HCT116 (cell line): ENCODE results near the gene NOTUM. TPM values are rescaled to one million over a fixed set of nuclear protein-coding genes. Genes with fewer than 3 reads are reported as not detected.

Experiments
- ATAC-seq: fragments of 200-7000 bp; cut with Tn5 transposase; 2 replicates; pipeline ENCODE4 v1.9.1; 2020; ENCODE audit warnings: mild to moderate bottlenecking, moderate library complexity
- BruUV-seq: library from RNA; stranded (reverse); fragments of 400-500 nt; replicated peaks from 2 replicates; lab custom pipeline; 2021; lab: Mats Ljungman, UMichigan
- CTCF ChIA-PET: fragments of 300-600 bp; sonication (Branson Sonifier 250); formaldehyde crosslinking; loops from one replicate; lab custom pipeline; 2021; ENCODE audit warnings: antibody characterized with exemption; lab: Charles Lee
- POLR2A ChIA-PET: fragments of 300-600, 350-600 bp; sonication (Branson Sonifier 250); formaldehyde crosslinking; loops from one replicate; lab custom pipeline; 2021; ENCODE audit warnings: antibody characterized with exemption; lab: Charles Lee
- RAD21 ChIA-PET, 2 experiments: fragments of 300-600 bp; sonication (Branson Sonifier 250); formaldehyde crosslinking; loops; one replicate each; lab custom pipeline; 2023; ENCODE audit warnings: low total read pairs in 2 of 2; ENCODE audit not compliant: uncharacterized antibody in 2 of 2, unreplicated experiment in 2 of 2, low non-redundant PET in 1 of 2; lab: Charles Lee
- DNase-seq: peaks from one replicate; pipeline ENCODE4 v3.0.0-alpha.2; 2010; ENCODE audit warnings: low read depth, low spot score
- H2AFZ ChIP-seq: fragments of 200-600 bp; shearing (Covaris generic), sonication (generic); 2 replicates; pipeline ENCODE4 v1.6.1; 2017; ENCODE audit warnings: low read depth, mixed run types, mixed read lengths, antibody characterized with exemption, low read length; ENCODE audit not compliant: poor library complexity, severe bottlenecking
- H3K27ac ChIP-seq: 2 replicates; pipeline ENCODE4 v1.5.1; 2012; ENCODE audit warnings: low read depth, low read length
- H3K27me3 ChIP-seq: fragments of 200-600 bp; sonication (generic); 2 replicates; pipeline ENCODE4 v1.6.1; 2016; ENCODE audit warnings: mixed run types, low read length, mixed read lengths; ENCODE audit not compliant: insufficient read depth
- H3K36me3 ChIP-seq, 2 experiments: fragments of 200-500 bp in 1 of 2; fragments of 200-600 bp in 1 of 2; sonication (Bioruptor generic) in 1 of 2; sonication (generic) in 1 of 2; 2 replicates each; pipeline versions ENCODE4 v1.5.1 to v1.6.1; 2014 to 2016; ENCODE audit warnings: low read length in 2 of 2, inconsistent platforms in 1 of 2, mixed read lengths in 1 of 2, mixed run types in 1 of 2; ENCODE audit not compliant: insufficient read depth in 2 of 2, control insufficient read depth in 1 of 2
- H3K4me1 ChIP-seq, 2 experiments: fragments of 200-600 bp in 1 of 2; sonication (generic) in 1 of 2; 2 replicates each; pipeline versions ENCODE4 v1.5.1 to v1.6.1; 2012 to 2017; ENCODE audit warnings: low read length in 2 of 2, inconsistent platforms in 1 of 2, mild to moderate bottlenecking in 1 of 2, mixed read lengths in 1 of 2, mixed run types in 1 of 2, moderate library complexity in 1 of 2; ENCODE audit not compliant: insufficient read depth in 2 of 2, control insufficient read depth in 1 of 2
- H3K4me2 ChIP-seq: fragments of 200-600 bp; sonication (generic); 2 replicates; pipeline ENCODE4 v1.6.1; 2017; ENCODE audit warnings: mixed run types, low read length, mixed read lengths
- H3K4me3 ChIP-seq, 2 experiments: fragments of 200-600 bp in 1 of 2; sonication (generic) in 1 of 2; replicated peaks in 1 of 2; 2 replicates each; pipeline ENCODE4 v1.5.1; 2011 to 2016; ENCODE audit warnings: low read length in 2 of 2, control low read depth in 1 of 2, low read depth in 1 of 2, mild to moderate bottlenecking in 1 of 2, mixed read lengths in 1 of 2, mixed run types in 1 of 2
- H3K79me2 ChIP-seq: fragments of 200-600 bp; sonication (generic); 2 replicates; pipeline ENCODE4 v1.6.1; 2017; ENCODE audit warnings: mild to moderate bottlenecking, mixed run types, low read length, moderate library complexity, mixed read lengths; ENCODE audit not compliant: insufficient read depth
- H3K9ac ChIP-seq: fragments of 200-600 bp; sonication (generic); 2 replicates; pipeline ENCODE4 v1.6.1; 2016; ENCODE audit warnings: low read length, mixed read lengths
- H3K9me2 ChIP-seq: fragments of 200-600 bp; sonication (generic), shearing (Covaris generic); 2 replicates; pipeline ENCODE4 v1.6.1; 2017; ENCODE audit warnings: mixed run types, mild to moderate bottlenecking, moderate library complexity; ENCODE audit not compliant: insufficient read depth
- H3K9me3 ChIP-seq, 2 experiments: fragments of 200-500 bp in 1 of 2; fragments of 200-600 bp in 1 of 2; sonication (Bioruptor generic) in 1 of 2; sonication (generic) in 1 of 2; 2 replicates each; pipeline ENCODE4 v1.6.1; 2014 to 2017; ENCODE audit warnings: low read length in 2 of 2, mixed read lengths in 2 of 2, inconsistent platforms in 1 of 2, low read depth in 1 of 2, mild to moderate bottlenecking in 1 of 2, mixed run types in 1 of 2, moderate library complexity in 1 of 2; ENCODE audit not compliant: control insufficient read depth in 1 of 2, insufficient read depth in 1 of 2
- H4K20me1 ChIP-seq: fragments of 200-600 bp; sonication (generic), shearing (Covaris generic); 2 replicates; pipeline ENCODE4 v1.6.1; 2017; ENCODE audit warnings: mixed run types, mild to moderate bottlenecking, moderate library complexity; ENCODE audit not compliant: insufficient read depth
- CBX3 ChIP-seq: IDR thresholded peaks from 2 replicates; pipeline ENCODE4 v1.6.1; 2012; ENCODE audit warnings: low read depth
- CEBPB ChIP-seq: IDR thresholded peaks from 2 replicates; pipeline ENCODE4 v1.6.1; 2012; ENCODE audit warnings: low read depth
- EGR1 ChIP-seq: IDR thresholded peaks from 2 replicates; pipeline ENCODE4 v1.6.1; 2012; ENCODE audit warnings: low read depth
- ELF1 ChIP-seq: IDR thresholded peaks from 2 replicates; pipeline ENCODE4 v1.6.1; 2012; ENCODE audit warnings: low read depth, borderline replicate concordance
- EZH2 ChIP-seq: fragments of 200-600 bp; sonication (generic); IDR thresholded peaks from 2 replicates; pipeline ENCODE4 v1.6.1; 2017; ENCODE audit warnings: antibody characterized with exemption, mixed run types
- EZH2phosphoT487 ChIP-seq: fragments of 200-600 bp; IDR thresholded peaks from 2 replicates; pipeline ENCODE4 v1.6.1; 2018; ENCODE audit warnings: antibody characterized with exemption, borderline replicate concordance
- JUND ChIP-seq: IDR thresholded peaks from 2 replicates; pipeline ENCODE4 v1.6.1; 2012
- MAX ChIP-seq: IDR thresholded peaks from 2 replicates; pipeline ENCODE4 v1.6.1; 2012
- POLR2A ChIP-seq: IDR thresholded peaks from 2 replicates; pipeline ENCODE4 v1.7.0; 2011; ENCODE audit warnings: borderline replicate concordance; ENCODE audit not compliant: insufficient read depth, insufficient read length; ENCODE audit errors: extremely low read depth
- POLR2AphosphoS5 ChIP-seq: IDR thresholded peaks from 2 replicates; pipeline ENCODE4 v1.6.1; 2011; ENCODE audit warnings: mild to moderate bottlenecking, low read depth, low read length, moderate library complexity
- RAD21 ChIP-seq: IDR thresholded peaks from 2 replicates; pipeline ENCODE4 v1.6.1; 2012; ENCODE audit warnings: low read depth, mild to moderate bottlenecking
- SP1 ChIP-seq: IDR thresholded peaks from 2 replicates; pipeline ENCODE4 v1.6.1; 2012; ENCODE audit warnings: low read depth
- SRF ChIP-seq: IDR thresholded peaks from 2 replicates; pipeline ENCODE4 v1.6.1; 2012; ENCODE audit warnings: low read depth
- TCF7L2 ChIP-seq: IDR thresholded peaks from 2 replicates; pipeline ENCODE4 v1.7.0; 2011; ENCODE audit warnings: borderline replicate concordance, inconsistent platforms; ENCODE audit not compliant: insufficient read depth, insufficient read length; ENCODE audit errors: extremely low read depth
- YY1 ChIP-seq: IDR thresholded peaks from 2 replicates; pipeline ENCODE4 v1.6.1; 2011; ENCODE audit warnings: low read length, low read depth, moderate library complexity, mild to moderate bottlenecking; ENCODE audit not compliant: insufficient replicate concordance; ENCODE audit errors: extremely low read depth
- ZBTB33 ChIP-seq: IDR thresholded peaks from 2 replicates; pipeline ENCODE4 v1.6.1; 2011; ENCODE audit warnings: mild to moderate bottlenecking, low read length, moderate library complexity; ENCODE audit not compliant: insufficient replicate concordance; ENCODE audit errors: extremely low read depth
- ZFX ChIP-seq: fragments of 450-650 bp; IDR thresholded peaks from 2 replicates; pipeline ENCODE4 v1.6.1; 2017
- ZNF274 ChIP-seq: fragments of 200-500 bp; sonication (Bioruptor generic); IDR thresholded peaks from 2 replicates; pipeline ENCODE4 v1.6.1; 2014; ENCODE audit warnings: mild to moderate bottlenecking, low read depth, low read length, inconsistent platforms
- intact Hi-C: fragments of 100-400 bp; cut with micrococcal nuclease; formaldehyde crosslinking; loops from 2 replicates; pipeline ENCODE4 v1.10.0; 2022
- total RNA-seq: library from RNA; stranded (reverse); gene quantifications from one replicate; pipeline ENCODE4 v1.2.1, GENCODE V29; 2021; ENCODE audit not compliant: unreplicated experiment
- TF ChIP-seq, protein P1 (sequence below): IDR thresholded peaks from 2 replicates; pipeline ENCODE4 v1.6.1; 2012; ENCODE audit warnings: low read depth

NOTUM gene
- total RNA-seq, 1 experiment from 2014 or later: 12.5 TPM

GRCh38 chr17:81905993-81906392 is 55.0 kb downstream of the NOTUM start:
- RAD21 ChIA-PET: no interaction called here
- TF ChIP-seq ZFX: no peak
- no peak for TF ChIP-seq EZH2phosphoT487
- no peak for TF ChIP-seq EZH2
- no peak for TF ChIP-seq ELF1
- no peak for TF ChIP-seq POLR2A
- no peak for TF ChIP-seq EGR1
- no peak for TF ChIP-seq MAX
- no peak for TF ChIP-seq SRF
- TF ChIP-seq, protein P1, sequence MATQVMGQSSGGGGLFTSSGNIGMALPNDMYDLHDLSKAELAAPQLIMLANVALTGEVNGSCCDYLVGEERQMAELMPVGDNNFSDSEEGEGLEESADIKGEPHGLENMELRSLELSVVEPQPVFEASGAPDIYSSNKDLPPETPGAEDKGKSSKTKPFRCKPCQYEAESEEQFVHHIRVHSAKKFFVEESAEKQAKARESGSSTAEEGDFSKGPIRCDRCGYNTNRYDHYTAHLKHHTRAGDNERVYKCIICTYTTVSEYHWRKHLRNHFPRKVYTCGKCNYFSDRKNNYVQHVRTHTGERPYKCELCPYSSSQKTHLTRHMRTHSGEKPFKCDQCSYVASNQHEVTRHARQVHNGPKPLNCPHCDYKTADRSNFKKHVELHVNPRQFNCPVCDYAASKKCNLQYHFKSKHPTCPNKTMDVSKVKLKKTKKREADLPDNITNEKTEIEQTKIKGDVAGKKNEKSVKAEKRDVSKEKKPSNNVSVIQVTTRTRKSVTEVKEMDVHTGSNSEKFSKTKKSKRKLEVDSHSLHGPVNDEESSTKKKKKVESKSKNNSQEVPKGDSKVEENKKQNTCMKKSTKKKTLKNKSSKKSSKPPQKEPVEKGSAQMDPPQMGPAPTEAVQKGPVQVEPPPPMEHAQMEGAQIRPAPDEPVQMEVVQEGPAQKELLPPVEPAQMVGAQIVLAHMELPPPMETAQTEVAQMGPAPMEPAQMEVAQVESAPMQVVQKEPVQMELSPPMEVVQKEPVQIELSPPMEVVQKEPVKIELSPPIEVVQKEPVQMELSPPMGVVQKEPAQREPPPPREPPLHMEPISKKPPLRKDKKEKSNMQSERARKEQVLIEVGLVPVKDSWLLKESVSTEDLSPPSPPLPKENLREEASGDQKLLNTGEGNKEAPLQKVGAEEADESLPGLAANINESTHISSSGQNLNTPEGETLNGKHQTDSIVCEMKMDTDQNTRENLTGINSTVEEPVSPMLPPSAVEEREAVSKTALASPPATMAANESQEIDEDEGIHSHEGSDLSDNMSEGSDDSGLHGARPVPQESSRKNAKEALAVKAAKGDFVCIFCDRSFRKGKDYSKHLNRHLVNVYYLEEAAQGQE: no peak
- TF ChIP-seq ZNF274: no peak
- TF ChIP-seq ZBTB33: no peak
- TF ChIP-seq TCF7L2: no peak
- no peak for TF ChIP-seq SP1
- no peak for TF ChIP-seq JUND
- TF ChIP-seq POLR2AphosphoS5: no peak
- TF ChIP-seq CEBPB: no peak
- no peak for TF ChIP-seq RAD21
- no peak for TF ChIP-seq CBX3
- TF ChIP-seq YY1: no peak
- no TSS peak for BruUV-seq
- Histone ChIP-seq H4K20me1 (no peaks in the 10 kb centered on the region), H3K9me2 (no peaks in the 10 kb centered on the region), H3K79me2 (peaks cover 8% of the 10 kb centered on the region; the same call in 1 of the 2 replicates), H3K27ac (no peak overlapping the region), H3K36me3 (peaks cover 0 to 13% of the 10 kb centered on the region in 2 experiments; a peak in 2 of 4 replicates), H3K4me2 (no peak overlapping the region), H2AFZ (no peak overlapping the region), H3K9ac (no peak overlapping the region), H3K27me3 (no peaks in the 10 kb centered on the region), H3K4me3 (no peak overlapping the region), H3K4me1 (peaks cover 7 to 28% of the 10 kb centered on the region in 2 experiments), H3K9me3 (no peaks in the 10 kb centered on the region)
- POLR2A ChIA-PET: no interaction called here
- ATAC-seq (no peak), DNase-seq (no peak)
- intact Hi-C loops: no loop called here
- CTCF ChIA-PET: no interaction called here
